Fibroblast of skin of right quadriceps (primary cell): ENCODE results near the gene LILRA2.
"Not testable (repeated sequence)": the region's sequence is repeated elsewhere in the genome, so short reads cannot be mapped to it uniquely, and the experiment has no call there.

Experiments used
- DNase-seq: peaks from one replicate; pipeline ENCODE4 v3.0.0-alpha.2; 2013

The LILRA2 gene

GRCh38 chr19:54571715-54572615, 1.6 kb upstream of the LILRA2 start:
- not testable (repeated sequence) for DNase-seq

- DNase-seq = no peak
Measured at GRCh38 chr19:54572696-54573311, 786 bp upstream of the LILRA2 start.

GRCh38 chr19:54574051-54574450, 461 bp downstream of the LILRA2 start:
- DNase-seq = no peak

DNA sequence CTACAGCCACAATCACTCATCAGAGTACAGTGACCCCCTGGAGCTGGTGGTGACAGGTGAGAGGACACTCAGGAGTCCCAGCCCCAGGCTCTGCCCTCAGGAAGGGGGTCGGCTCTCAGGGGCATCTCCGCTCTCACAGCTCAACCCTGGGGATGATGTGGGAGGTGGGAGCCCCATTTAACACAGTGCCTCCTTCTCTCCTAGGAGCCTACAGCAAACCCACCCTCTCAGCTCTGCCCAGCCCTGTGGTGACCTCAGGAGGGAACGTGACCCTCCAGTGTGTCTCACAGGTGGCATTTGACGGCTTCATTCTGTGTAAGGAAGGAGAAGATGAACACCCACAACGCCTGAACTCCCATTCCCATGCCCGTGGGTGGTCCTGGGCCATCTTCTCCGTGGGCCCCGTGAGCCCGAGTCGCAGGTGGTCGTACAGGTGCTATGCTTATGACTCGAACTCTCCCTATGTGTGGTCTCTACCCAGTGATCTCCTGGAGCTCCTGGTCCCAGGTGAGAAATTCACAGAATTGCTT, 1.0 kb downstream of the LILRA2 start:
- DNase-seq = no peak

GRCh38 chr19:54575205-54575604, 1.6 kb downstream of the LILRA2 start:
- not testable (repeated sequence) for DNase-seq

- no peak for DNase-seq
Measured at GRCh38 chr19:54576411-54576976, 2.9 kb downstream of the LILRA2 start.

DNA sequence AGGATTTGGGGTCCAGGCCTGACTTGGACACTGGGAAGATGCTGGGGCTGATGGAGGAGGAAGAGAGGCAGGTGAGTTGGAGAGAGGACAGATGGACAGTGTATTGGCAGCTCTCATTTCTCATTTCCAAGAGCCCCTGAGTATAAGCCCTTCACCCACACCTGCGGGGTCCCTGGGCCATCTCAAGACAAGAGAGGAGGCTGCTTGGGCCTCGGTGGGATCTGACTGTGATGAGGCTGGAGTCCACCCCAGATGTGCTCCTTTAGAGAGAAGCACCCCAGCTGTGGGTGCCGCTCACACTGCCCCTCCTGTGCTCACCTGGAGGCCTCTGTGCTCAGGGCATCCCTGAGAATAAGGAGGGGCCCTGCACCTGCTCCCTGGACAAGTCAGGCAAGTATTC, 3.7 kb downstream of the LILRA2 start:
- DNase-seq = no peak

DNA sequence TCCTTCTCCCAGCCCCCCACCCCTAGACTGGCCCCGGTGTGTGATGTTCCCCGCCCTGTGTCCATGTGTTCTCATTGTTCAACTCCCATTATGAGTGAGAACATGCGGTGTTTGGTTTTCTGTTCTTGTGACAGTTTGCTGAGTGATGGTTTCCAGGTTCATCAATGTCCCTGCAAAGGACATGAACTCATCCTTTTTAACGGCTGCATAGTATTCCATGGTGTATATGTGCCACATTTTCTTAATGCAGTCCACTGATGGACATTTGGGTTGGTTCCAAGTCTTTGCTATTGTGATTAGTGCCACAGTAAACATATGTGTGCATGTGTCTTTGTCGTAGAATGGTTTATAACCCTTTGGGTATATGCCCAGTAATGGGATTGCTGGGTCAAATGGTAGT, 4.7 kb downstream of the LILRA2 start:
- DNase-seq = not testable (repeated sequence)

DNA sequence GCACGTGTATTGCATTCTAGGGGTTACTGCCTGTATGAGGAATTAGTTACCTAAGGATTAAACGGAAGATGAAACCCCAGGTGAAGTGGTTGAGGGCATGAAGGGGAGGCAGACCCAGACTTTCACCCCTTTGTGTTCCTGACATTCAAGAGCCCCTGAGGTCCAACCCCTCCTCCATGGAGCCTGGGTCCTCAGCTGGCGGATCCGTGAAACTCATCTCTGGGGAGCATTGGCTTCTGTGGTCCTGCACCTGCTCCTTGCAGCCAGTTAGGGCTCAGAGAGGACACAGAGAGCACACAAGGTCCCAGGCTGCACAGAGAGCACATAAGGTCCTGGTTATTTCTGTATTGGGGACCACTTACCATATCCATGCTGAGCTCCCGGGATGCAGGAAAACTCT, 12.8 kb downstream of the LILRA2 start:
- no peak for DNase-seq

DNA sequence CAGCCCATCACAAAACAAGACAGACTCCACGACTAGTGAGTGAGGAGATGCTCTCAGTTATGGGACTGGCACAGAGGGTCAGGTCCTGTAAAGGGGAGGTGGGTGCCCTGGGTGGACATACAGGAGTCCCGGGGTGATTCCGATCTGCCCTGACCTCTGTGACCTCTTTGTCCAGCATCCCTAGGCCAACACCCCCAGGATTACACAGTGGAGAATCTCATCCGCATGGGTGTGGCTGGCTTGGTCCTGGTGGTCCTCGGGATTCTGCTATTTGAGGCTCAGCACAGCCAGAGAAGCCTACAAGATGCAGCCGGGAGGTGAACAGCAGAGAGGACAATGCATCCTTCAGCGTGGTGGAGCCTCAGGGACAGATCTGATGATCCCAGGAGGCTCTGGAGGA, 13.4 kb downstream of the LILRA2 start:
- no peak for DNase-seq

GRCh38 chr19:54593445-54593844, 19.9 kb downstream of the LILRA2 start, which contains the start of gene LILRA1:
Gene LILRA1, plus strand, starts transcription at chr19:54593632. Its CDS starts 613 bp downstream, at chr19:54594245.
- DNase-seq = not testable (repeated sequence)

GRCh38 chr19:54593931-54594626, 20.5 kb downstream of the LILRA2 start:
- not testable (repeated sequence) for DNase-seq

GRCh38 chr19:54594737-54595136, 21.1 kb downstream of the LILRA2 start:
- no peak for DNase-seq

GRCh38 chr19:54595680-54596436, 22.3 kb downstream of the LILRA2 start:
- not testable (repeated sequence) for DNase-seq

GRCh38 chr19:54600212-54600611, 26.6 kb downstream of the LILRA2 start:
- no peak for DNase-seq

DNA sequence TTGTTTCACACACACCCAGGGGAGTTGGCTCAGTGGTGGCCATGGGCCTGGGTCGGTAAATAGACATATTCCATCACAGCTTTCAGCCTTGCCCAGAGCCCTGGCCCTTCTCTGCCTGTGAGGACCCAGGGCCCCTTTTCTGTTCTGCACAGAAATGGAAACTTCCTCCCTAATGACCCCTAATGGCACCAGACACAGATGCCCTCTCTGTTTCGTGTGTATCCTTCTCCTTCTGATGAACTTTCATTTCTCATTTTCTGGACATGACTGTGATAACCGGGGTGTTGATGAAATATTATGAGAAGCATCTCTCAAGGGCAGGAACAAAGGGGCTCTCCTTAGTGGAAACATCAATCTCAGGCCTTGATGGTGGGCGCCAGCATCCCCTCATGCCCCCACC, 32.6 kb downstream of the LILRA2 start:
- no peak for DNase-seq

- no peak for DNase-seq
Measured at GRCh38 chr19:54606891-54607784, 33.5 kb downstream of the LILRA2 start.

- no peak for DNase-seq
Measured at GRCh38 chr19:54607785-54608150, 34.2 kb downstream of the LILRA2 start.

GRCh38 chr19:54608205-54608604, 34.6 kb downstream of the LILRA2 start:
- no peak for DNase-seq

- no peak for DNase-seq
Measured at GRCh38 chr19:54608792-54609191, 35.2 kb downstream of the LILRA2 start.

- DNase-seq = no peak
Measured at GRCh38 chr19:54609356-54609791, 35.8 kb downstream of the LILRA2 start.
